ENCODE measurements around the gene SIM2.

DNA sequence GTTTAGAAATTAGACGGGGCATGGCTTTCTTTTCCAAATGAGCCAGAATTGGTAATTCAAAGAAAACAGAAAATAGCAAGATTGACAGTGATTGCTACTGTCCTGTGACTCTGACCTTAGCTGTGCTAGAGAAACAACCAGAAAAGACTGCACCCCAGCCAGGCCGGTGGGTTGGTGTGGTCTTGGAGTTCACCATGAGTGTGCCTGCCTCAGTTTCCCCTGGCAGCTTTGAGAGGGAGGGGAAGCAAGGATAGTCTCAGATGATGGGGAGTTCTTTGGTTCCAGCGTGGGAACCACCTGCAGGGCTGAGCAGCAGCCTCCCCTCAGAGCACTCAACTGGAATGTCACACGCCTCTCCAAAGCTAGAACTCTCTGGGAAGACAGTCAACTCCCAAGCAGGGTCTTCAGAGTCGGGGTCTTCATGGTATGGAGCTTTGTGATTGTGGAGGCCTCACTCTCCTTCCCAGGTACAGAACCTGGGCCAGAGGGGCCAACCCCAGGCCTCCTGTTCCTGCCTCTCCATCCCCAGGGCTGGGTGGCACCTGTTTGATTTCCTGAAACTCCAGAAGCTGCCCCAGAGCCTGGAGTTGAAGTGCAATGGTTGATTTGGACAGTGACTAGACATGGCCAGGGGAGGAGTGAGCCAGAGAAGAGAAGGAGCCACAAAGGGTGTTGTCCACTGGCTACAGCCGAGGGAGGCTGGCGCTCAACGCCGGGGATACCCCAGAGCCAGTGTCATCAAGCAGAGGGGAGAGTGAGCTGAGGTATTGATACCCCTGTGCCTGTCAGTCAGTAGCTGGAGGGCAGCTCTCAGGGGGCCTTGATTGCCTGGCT, 35.7 kb downstream of the SIM2 start:
- TF ChIP-seq, protein P1, sequence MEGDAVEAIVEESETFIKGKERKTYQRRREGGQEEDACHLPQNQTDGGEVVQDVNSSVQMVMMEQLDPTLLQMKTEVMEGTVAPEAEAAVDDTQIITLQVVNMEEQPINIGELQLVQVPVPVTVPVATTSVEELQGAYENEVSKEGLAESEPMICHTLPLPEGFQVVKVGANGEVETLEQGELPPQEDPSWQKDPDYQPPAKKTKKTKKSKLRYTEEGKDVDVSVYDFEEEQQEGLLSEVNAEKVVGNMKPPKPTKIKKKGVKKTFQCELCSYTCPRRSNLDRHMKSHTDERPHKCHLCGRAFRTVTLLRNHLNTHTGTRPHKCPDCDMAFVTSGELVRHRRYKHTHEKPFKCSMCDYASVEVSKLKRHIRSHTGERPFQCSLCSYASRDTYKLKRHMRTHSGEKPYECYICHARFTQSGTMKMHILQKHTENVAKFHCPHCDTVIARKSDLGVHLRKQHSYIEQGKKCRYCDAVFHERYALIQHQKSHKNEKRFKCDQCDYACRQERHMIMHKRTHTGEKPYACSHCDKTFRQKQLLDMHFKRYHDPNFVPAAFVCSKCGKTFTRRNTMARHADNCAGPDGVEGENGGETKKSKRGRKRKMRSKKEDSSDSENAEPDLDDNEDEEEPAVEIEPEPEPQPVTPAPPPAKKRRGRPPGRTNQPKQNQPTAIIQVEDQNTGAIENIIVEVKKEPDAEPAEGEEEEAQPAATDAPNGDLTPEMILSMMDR (IDR thresholded peaks at IDR 0.05) = no peak
- no peak for TF ChIP-seq POLR2A (IDR thresholded peaks at IDR 0.05)

All from lower leg skin (tissue), 3 donors.